GM19324 (cell line): ENCODE results near the gene FNDC3B.

Experiments
- ATAC-seq: cut with Tn5 transposase; IDR thresholded peaks from one replicate; pipeline ENCODE4 v1.9.1; 2021; ENCODE audit warnings: mild to moderate bottlenecking, moderate library complexity; ENCODE audit not compliant: unreplicated experiment, low FRiP score

FNDC3B gene

DNA sequence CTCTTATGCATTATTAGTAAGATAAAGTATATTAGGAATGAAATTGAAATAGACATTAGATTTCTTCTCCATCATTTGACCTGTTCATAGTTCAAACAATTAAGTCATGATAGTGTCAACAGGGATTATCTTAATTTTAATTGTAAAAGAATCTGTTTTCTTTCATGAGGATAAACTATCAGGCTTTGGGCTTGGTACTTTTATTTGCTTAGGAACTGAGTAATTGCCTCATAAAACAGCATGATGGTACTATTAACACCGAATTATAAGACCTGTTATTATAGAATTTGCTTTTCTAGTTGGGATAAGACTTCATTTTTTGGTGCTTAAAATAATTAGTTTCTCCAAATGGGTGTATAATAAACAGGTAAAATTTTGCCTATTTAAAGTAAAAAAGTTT, 71.8 kb downstream of the FNDC3B start:
- no peak for ATAC-seq

DNA sequence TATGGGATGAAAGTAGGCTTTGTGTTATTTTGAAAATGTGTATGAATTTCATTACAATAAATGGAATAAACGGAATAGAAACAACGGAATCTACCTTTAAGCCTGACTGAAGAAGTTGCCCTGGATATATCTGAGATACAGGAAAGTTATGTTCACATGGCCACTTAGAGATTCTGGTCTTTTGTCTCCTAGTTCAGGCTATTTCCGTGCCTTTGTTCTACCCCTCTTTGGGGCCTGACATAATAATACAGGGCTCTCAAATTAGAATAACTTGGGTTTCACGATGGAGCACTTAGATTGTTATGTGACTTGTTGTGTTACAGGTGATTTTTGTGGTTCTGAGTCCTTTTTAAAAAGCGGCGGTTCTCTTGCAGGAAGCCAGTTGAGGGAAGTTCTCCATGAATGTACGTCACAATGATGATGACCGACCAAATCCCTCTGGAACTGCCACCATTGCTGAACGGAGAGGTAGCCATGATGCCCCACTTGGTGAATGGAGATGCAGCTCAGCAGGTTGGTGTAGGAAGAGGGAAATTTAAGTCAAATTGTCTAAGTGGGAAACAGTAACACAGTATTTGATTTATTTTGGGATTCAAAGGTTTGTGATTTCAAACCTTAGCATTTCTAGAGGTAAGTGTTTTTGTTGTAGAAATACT, 72.8 kb downstream of the FNDC3B start:
- no peak for ATAC-seq

- no peak for ATAC-seq
Observed at GRCh38 chr3:172112734-172113120, 73.3 kb downstream of the FNDC3B start.

GRCh38 chr3:172113710-172114109, 74.3 kb downstream of the FNDC3B start:
- no peak for ATAC-seq

- no peak for ATAC-seq
Observed at GRCh38 chr3:172115059-172115458, 75.7 kb downstream of the FNDC3B start.

DNA sequence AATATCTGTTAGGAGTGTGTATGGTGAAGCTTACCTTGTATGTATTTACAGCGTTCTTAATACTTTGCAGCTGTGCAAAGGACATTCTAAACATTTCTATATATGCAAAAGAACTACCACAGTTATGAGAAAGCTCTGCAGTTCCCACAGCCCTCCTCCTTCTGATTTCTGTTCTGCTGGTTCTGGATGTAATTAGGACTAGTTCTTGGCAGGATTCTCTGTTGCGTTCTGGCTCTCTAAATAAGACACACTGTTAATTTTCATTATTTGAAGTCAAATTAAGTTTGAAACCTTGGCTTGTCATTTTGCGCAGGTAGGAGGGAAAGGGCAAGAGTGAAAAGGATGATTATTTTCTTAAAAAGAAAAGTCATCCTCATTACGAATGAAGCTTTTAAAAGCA, 76.4 kb downstream of the FNDC3B start:
- ATAC-seq = no peak

GRCh38 chr3:172118019-172118418, 78.6 kb downstream of the FNDC3B start:
- no peak for ATAC-seq

DNA sequence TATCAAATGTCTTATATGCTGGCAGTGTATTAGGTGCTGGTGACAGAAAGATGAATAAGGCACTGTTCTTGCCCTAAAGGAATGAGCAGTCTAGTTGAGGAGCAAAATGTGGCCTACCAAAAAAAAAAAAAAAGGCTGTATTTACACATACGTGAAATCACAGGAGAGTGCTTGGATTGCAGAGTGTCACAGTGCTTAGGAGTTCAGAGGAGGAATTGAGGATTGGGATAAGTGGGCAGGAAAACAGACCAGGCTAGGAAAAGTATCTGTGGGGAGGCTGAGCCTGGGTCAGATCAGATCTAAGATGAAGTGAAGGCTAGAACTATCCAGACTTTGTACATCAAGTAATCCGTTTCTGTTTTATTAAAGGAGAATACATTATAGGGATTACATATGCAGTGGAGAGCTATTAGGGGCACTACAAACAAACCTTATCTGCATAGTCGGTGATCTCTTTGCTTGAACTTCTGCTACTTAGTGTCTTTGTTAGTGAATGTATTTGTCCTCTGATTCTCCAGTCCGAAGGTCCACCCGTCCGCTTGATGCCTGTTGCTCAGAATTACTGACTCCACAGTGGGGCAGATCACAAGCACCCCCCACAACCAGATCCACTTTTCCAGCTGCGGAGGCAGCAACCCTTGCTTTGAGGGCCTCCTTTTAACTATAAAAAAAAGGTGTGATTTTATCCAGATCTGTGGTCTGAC, 80.0 kb downstream of the FNDC3B start:
- ATAC-seq = no peak

DNA sequence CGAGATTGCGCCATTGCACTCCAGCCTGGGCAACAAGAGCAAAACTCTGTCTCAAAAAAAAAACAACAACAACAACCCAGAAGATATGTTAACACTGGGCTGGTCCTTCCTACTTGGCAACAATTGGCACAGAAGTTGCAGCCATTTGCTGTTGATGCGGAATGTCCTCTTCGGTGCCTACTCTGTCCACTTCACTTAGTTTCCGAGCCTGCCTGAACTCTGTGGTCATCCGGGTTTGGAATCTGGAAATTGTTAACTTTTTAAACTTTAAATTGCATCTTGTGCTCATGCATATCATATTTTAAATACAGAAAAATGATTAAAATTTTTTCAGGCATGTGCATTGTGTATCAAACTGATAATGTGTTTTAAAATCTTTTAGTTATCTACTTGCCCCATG, 81.5 kb downstream of the FNDC3B start:
- ATAC-seq = no peak

DNA sequence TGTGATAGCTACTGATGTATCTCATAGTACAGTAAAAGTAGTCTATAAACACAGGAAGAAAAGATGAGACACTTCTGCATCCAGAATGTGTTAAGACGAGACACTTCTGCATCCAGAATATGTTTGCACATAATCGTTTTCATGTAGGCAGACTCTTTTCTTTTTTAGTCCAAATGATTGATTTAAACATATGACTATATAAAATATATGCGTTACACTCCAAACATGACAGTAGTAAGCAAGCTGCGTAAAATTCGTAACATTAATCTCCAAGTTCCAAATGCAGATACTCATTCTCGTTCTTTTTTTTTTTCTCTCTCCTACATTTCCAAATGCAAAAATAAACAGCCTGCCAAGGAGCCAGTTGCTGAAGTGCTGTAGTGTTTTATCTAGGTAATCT, 82.6 kb downstream of the FNDC3B start:
- ATAC-seq = no peak

DNA sequence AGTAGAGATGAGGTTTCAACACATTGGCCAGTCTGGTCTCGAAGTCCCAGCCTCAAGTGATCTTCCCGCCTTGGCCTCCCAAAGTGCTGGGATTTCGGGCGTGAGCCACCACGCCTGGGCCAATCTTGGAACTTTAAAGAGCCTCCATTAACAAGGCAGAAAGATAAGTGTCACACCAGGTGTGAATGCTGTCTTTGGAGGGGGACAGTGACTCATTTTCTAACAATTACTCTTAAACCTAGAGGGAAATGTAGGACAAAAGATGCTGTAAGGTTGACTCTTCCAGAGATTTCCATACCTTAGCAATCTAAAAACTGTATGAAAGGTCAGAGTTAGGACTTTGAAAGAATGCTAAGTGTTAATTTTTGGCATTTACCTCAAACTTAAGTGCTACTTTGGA, 84.9 kb downstream of the FNDC3B start:
- ATAC-seq = no peak

DNA sequence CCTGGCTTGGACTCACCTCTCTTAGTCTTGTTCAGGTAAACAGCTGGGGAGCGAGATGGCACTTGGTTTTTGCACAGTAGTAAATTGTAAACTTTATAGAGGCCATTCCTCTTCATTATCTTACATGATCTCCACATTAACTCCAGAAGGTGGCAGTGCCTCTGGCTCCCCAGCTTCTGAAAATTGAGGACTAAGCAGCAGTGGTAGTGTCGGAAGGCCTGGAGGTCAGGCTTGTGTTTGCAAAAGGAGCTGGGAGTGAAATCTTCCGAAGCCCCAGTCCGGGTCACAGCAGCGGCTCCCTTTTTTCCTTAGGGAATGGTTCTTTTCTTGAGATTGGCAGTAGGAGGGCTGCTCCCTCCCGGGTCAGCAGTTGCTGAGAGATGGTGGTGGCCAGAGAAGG, 85.7 kb downstream of the FNDC3B start:
- ATAC-seq = no peak

DNA sequence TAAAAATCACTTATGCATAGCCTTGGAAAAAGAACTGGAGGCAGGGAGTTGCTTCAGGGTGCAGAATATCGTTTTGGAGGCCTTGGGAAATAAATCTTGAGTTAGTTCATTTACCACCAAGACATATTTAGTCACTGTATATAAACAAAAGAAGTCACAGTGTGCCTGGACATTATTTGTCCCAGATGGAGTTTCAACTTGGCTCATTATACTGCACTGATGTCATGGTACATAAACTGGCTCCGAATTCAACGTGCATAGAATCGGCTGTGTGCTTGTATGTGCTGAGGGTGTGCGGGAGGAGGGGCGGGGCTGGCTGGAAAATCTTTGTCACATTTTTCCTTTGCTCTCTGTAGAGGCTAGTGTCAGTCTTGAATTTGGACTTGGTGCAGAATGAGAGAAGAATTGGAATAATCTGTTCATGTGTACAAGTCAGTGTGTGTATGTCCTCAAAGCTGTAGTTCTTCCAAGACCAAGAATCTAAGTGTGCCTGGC, 86.6 kb downstream of the FNDC3B start:
- ATAC-seq = no peak

GRCh38 chr3:172126741-172127140, 87.4 kb downstream of the FNDC3B start:
- ATAC-seq = no peak

- ATAC-seq = no peak
Observed at GRCh38 chr3:172127141-172127540, 87.8 kb downstream of the FNDC3B start.

GRCh38 chr3:172127929-172128580, 88.7 kb downstream of the FNDC3B start:
- ATAC-seq = no peak

DNA sequence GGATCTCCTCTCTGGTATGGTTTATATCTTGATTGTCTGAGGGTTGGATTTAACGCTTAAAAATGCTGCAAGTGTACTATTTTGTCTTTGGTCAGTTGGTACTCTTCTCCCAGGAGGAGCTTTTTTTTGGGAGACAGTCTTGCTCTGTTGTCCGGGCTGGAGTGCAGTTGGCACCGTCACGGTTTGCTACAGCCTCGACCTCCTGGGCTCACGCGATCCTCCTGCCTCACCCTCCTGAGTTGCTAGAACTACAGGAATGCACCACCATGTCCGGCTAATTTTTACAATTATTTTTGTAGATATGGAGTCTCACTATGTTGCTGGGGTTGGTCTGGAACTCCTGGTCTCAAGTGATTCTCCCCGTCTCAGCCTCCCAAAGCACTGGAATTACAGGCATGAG, 89.5 kb downstream of the FNDC3B start:
- no peak for ATAC-seq

- no peak for ATAC-seq
Observed at GRCh38 chr3:172129498-172129849, 90.1 kb downstream of the FNDC3B start.

DNA sequence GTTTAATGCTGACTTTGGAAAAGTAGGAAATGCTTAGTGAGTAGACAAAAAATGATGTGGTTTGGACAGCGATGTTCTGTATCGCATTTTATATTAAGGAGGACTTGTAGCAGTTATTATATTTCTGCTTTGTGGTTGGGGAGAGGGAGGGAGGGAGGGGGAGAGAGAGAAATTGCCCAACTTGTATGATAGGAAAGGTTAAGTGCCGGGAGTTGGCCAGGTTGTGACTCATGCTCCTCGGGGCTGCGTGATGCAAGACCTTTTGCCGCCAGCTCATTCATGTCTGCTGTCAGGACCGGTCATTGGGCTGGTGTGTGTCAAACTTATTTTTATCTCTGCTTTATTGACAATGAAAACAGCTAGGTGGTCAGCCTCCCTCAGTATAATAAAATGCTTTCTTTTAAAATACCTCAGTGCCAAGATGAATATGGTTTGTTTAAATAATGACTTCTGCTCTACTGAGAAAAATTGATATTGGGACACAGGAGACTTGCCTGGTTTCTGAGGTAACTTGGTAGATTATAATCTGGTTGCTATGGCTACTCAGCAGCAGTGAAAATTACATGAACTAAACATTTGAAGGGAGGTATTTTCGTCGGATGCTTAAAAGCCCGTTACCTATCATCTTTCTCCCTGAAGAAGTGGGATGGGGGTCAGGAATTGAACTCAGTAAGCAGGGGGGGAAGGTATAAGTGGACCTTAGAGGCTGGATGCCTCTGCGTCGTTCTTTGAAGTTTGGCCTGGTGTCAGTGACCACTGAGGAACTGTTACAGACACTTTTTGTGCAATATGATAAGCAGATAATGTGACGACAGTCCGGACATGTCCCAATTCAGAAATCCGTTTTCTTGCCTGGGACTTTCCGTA, 90.7 kb downstream of the FNDC3B start:
- no peak for ATAC-seq

- ATAC-seq = no peak
Observed at GRCh38 chr3:172130717-172131050, 91.3 kb downstream of the FNDC3B start.

DNA sequence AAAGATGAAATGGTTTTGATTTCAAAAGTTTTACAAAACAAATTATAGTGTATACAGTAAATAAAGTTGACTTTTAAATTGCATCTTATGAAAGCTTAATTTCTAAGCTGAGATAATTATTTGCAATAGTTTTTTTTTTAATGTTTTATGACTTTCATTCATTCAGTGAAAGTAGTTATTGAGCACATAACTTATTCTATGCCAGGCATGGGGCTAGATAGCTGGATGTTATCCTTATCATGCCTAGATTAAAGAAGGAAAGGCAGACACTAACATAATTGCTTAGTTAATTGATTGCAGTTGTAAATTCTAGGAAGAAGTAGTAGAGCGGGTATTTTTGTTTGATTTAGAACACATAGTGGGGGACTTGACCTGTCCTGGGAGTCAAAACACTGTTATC, 92.4 kb downstream of the FNDC3B start:
- ATAC-seq = no peak
